HL-60/S4 treated with retinoic acid at 250 ng/mL for 4 days and 3 days (cell line): Measurements from ENCODE around the gene SLC39A11.

Experiments used
- in situ Hi-C: fragments of 300-500 bp; cut with MboI; formaldehyde crosslinking; loops from 2 replicates; pipeline ENCODE4 v1.7.0; 2022; ENCODE audit warnings: low sequenced_read_pairs

The SLC39A11 gene

DNA sequence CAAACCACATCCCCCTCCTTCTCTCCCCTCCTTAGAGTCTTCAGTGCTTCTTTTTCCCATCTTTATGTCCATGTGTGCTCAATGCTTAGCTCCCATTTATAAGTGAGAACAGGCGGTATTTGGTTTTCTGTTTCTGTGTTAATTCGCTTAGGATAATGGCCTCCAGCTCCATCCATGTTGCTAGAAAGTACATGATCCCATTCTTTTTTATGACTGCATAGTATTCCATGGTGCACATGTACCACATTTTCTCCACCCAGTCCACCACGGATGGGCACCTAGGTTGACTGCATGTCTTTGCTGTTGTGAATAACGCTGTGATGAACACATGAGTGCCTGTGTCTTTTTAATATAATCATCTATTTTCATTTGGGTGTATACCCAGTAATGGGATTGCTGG, 44.3 kb downstream of the SLC39A11 start:
- in situ Hi-C loops = no loop called here

DNA sequence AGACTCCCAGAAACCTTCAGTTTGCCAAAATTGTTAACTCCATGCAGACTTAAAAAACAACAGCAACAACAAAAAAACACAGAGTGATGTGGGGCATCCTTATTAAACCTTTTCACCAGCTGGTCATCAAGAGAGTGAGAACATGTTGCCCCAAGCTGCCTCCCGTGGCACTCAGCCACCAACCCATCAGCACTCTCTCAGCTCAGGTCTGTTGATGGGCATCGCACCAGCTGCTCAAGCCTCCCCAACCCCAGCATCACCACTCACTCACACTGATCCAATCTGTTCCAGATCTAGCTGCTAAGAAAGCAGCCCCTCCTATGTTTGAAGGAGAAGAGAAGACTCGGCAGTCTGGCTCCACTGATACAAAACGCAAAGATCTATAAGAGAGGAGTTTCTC, 46.8 kb downstream of the SLC39A11 start:
- in situ Hi-C loops = no loop called here

DNA sequence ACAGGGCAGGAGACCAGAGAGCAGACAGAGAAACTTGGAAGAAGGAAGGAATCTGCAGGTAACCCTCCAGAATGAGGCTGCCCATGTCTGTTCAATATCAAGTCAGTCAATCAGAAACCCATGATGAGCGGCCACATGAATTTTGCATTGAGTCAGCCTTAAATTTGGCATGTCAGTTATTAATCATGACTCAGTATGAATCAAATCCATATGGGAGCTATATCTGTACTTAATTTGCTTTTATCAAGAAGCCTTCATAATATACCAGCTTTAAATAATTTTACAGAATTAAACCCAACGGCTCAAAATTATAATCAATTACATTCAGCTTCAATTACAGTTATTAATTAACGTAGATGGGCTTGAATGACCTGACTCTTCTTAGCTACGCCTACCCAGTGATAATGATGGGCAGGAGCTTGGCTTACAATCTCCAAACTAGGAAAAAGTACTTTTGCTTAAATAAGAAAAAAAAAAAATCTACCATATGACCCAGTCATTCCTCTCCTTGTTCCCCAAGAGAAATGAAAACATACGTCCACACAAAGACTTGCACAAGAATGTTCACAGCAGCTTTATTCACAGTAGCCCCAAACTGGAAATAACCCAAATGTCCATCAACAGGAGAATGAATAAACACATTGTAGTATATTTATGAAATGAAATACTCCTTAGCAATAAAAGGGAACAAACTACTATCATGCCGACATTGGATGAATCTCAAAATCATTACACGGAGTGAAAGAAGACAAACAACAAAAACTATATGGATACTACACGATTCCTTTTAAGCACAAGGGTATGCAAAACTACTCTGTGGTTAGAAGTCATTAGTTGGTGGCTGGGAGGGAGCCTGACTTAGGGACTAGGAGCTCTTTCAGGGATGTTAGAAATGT, 48.6 kb downstream of the SLC39A11 start:
- in situ Hi-C loops = no loop called here

DNA sequence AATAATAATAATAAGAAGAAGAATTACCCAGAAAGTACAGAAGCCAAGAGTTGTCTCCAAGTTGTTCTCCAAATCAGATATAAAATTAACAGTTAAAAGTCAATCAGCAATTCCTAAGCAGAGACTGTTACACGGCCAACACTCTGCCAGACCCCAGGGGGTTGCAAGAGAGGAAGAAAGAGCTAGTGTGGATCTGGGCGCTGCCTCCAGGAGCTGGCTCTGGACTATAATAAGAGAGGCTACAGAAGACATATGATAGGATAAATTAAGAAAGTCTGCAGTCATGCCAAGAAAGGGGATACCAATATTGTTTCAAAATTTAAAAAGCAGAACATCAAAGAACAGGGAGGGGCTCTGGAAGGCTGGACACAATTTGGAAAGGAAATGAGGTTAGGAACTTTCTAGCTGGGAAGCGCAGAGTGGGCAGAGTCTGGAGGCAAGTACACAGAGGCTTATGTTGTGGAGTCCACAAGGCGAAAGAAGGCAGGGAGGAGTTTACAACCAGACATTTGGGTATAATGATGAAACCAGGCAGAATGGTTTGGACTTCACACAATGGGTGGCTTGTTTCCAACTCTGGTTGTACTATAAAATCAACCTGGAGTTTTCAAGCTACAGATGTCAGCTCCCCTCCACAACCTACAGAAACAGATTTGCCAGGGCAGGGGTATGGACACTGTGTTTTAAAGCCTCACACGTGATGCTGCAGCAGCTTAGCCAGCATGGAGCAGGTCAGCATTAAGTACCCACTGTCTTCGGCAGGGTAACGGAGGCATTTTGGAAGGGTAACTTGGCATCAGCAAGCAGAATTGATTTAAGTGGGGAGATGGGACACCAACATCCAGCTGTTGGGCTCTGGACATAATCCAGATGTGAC, 49.4 kb downstream of the SLC39A11 start:
- in situ Hi-C loops = no loop called here

DNA sequence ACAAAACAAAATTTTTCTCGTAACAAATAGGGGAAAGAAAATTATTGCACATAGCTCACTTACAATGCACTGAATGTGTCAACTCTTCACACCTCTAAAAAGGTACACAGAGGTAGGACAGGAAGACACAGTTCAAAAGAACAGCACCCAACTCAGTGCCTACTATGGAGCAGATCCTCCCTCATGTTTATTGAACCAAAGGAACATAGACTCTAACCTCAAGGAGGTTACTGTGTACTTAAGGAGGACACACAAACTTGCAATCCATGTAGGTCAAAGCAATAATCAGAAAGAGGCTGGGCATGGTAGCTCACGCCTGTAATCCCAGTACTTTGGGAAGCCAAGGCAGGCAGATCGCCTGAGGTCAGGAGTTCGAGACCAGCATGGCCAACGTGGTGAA, 50.3 kb downstream of the SLC39A11 start:
- in situ Hi-C loops = no loop called here

DNA sequence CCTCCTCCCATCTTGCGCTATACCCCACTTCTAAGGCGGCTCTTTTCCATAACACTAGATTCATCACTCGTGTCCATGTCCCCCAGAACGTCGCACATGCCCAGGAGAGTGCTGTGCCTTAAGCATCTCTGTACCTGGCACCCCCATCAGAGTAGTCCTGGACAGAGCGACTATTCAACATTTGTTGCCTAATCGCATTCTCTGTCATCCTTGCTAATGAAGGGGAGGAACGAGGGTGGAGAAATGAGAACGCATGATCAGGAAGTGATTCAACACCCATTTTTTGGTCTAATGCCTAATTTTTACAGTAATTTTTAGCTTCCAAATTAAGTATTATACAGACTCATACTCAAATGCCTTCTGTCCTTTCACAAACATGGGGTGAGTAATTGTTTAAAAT, 53.2 kb downstream of the SLC39A11 start:
- in situ Hi-C loops = no loop called here

DNA sequence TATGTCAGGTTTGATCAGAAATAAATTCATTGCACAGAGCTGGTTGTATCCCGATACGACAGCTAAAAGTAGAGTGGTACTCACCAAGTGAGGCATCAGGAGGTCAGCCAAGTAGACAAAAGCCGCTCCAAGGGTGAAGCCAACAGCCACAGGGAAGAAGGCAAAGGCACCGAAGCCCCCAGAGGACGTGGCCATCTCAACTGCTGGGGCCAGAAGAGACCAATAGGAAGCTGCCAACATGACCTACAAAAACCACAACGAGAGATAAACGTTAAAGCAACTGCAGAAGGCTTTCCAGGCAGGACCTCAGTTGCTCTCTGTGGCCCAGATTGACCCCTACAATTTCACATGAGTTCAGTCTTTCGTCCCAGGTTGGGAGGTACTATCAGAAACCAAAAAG, 61.0 kb downstream of the SLC39A11 start:
- in situ Hi-C loops = no loop called here

DNA sequence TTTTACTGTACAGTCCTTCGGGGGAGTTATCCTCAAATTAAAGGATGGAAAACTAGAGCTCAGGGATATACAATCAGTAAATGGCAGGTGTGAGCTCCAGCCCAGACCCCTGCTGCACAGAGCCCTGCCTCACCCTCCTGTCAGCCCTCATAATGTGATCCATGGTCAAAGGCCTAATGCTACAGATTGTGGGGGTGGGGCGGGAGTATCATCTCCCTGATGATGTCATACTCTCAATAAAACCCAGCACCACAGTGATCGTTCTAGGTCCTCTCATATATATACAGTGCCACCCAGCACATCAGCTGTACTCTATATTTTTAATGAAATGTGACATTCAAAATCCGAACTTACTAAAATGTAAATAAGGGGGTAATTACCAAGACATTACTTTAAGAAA, 61.5 kb downstream of the SLC39A11 start:
- in situ Hi-C loops = no loop called here

DNA sequence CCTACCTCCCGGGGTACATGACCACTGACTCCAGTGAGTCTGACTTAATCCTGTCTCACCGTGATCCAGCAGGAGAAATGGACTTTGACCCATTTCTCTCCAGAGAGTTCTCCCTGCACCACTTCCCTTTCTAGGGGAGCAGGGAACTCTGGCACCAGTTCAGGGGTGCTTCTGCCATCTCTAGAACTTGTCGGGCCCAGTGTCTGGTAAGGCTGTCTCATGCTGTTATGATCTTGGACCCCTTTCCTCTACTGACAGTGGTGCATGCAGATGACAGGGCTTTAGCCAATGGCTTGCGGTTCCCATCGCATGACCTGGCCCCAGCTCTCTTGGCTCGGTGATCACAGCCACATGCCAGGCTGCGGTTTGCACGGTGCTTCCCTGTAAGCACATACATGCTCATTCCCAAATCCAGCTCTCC, 62.0 kb downstream of the SLC39A11 start:
- in situ Hi-C loops = no loop called here

DNA sequence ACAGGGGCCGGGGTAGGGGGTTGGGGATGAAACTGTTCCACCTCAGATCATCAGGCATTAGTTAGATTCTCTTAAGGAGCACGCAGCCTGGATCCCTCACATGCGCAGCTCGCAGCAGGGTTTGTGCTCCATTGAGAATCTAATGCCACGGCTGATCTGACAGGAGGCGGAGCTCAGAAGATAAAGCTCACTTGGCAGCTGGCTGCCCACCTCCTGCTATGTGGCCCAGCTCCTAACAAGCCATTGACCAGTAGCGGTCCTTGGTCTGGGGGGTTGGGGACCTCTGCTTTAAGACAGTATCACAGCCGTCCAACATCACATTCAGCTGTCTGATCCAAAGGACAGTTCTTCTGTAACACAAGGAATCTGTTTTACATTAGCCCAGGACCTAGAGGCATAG, 62.5 kb downstream of the SLC39A11 start:
- in situ Hi-C loops = no loop called here

DNA sequence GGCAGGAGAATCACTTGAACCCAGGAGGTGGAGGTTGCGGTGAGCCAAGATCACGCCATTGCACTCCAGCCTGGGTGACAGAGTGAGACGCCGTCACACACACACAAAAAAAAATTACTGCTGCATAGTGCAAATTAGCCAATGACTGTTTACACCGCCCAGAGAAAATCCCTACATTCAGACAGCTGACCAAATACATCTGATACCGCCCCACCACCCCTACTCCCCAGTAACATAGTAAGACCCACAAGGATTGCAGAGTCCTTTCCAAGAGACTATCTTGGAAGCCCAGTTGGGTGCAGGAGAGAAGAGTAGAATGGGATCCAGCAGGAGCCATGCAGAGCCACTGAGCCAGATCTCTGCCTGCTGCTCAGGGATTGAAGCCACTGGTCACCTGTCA, 63.5 kb downstream of the SLC39A11 start:
- in situ Hi-C loops = no loop called here

DNA sequence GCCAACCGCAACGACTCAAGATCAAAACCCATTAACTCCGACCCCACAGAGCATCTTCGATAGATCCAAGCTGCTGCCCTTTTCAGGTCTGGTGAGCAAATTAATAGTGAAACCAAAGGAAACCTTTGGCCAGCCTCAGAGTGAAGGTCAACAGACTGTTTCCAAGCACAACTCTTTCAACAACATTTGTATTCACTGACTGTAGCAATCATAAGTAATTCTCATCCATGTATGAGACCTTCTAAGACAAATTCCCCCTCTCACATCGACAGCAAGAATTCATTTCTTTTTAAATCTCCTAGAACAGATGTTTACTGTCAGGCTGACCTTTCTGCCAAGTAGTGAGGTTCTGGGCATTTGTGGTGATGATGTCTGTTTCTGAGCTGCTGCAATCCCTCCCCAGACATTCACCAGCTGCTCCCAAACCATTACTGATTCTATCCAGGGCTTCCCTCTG, 64.2 kb downstream of the SLC39A11 start:
- in situ Hi-C loops = no loop called here

DNA sequence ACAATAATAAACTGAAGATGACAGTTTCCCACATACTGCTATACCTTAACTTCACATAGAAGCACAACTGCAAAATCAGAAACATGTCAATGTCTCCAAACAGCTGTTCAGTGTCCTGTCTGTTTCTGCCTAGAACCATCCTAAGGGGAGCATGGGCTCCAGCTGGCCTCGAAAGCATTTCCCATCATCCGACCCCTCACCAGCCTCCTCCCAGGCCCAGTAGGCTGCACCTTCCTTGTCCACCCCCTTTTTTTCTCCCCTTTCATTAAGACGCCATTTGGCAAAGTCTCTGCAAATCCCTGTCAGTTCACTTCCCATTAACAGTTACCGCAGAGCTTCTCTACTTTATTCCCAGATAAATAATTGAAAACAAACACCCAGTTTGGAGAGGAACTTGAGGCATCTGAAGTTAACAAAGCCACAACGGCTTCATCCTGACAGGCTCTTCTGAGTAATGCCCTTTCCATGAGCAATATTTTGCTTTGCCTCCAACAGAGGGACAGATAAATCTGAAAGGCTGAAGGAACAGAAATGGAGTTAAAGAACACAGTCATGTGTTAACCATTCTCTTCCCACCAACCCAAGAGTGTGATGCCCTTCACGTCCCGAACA, 65.3 kb downstream of the SLC39A11 start:
- in situ Hi-C loops = no loop called here

DNA sequence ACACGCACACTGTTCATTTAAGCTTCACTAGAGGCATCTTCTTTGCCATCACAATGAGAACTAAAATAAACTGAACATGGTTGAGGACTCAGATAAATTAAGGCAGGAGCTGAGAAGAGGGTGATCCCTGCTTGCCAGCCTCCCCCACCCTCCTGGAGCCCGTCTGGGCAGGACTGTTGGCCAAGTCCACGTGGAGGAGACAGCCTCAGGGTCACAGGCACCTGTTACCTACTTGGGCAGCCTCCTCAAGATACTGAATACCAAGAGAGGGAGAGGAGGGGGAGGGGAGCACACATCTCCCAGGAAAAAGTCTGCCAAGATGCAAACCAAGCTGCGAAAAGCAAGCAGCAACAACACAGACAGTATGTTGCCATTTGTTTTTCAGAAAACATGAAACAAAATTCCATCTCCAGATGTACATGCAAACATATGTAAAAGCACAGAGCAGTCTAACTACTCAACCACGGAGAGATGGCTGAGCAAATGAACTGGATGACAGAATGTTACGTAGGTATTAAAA, 67.4 kb downstream of the SLC39A11 start:
- in situ Hi-C loops = no loop called here

DNA sequence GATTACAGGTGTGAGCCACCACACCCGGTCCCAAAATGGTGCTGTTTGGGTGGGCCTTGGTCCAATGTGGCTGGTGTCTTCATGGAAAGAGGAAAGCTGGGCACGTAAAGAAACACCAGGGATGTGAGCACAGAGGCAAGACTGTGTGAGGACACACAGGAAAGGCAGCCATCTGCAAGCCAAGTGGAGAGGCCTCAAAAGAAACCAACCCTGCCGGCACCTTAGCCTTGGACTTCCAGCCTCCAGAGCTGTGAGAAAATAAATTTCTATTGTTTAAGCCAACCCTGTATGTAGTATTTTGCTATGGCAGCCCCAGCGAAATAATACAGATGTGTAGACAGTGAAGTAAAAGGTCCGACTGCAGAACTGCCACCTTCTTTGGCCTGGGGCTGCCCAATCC, 68.7 kb downstream of the SLC39A11 start:
- in situ Hi-C loops = no loop called here

DNA sequence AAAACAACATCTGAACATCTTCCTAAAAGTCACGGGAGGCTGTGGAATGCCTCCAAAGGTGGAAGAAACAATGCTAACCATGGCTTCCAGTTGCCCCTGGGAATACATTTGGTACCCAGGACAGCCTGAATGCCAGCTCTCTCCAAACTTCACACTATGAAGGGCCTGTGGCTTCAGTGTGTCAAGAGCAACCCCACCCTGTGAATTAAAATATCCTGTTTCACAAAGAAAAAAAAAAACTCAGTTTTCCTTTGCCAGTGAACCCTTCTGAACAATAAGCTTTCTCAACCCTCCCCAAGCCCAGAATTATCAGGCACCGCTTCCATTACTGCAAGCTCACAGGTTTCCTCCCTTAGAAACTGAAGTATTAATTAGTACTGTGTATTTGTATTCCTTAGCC, 69.8 kb downstream of the SLC39A11 start:
- in situ Hi-C loops = no loop called here

DNA sequence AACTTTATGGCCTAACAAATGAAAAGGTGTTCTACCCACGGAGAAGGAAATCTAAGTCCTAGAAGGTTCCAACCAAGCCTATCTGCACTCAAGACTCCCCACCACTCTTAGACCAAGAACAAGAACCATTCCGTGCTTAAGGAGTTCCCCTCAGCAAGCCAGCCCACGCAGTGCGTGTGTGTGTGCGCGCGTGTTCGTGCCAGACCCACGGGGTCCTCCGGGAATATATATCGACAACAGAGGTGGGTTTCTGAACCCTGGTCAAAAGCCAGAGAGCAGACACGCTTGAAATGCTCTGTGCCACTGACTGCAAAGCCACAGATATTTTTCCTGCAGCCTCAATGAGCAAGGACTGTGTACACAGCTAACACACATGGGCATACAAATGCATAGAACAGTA, 70.7 kb downstream of the SLC39A11 start:
- in situ Hi-C loops = no loop called here

DNA sequence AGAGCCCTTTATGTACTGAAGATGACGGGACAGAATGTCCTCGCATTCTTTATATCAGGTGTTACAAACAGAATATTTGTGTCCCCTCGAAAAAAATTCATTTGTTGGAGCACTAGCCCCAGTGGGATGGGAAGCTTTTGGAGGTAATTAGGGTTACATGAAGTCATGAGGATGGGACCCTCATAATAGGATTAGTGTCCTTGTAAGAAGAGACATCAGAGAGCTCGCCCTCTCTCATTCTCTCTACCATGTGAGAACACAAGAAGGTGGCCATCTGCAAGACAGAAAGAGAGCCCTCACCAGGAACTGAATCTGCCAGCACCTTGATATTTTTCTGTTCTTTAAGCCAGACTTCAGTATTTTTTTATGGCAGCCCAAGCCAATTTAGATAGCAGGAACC, 72.4 kb downstream of the SLC39A11 start:
- in situ Hi-C loops = no loop called here

DNA sequence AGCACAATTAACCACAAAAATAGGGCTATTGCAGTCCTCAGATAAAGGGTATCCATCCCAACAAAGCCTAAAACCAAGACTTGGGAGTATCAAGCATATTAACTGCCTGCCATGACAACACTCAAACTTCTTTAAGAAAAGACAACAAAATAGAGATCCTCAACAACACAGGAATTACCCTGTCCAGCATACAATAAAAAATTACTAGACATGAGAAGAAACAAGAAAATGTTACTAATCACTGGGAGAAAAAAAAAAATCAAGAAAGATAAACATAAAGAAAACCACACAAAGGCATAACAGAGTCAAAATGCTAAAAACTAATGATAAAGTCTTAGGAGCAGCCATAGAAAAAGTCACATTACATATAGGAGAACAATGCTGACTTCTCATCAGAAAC, 73.9 kb downstream of the SLC39A11 start:
- in situ Hi-C loops = no loop called here

DNA sequence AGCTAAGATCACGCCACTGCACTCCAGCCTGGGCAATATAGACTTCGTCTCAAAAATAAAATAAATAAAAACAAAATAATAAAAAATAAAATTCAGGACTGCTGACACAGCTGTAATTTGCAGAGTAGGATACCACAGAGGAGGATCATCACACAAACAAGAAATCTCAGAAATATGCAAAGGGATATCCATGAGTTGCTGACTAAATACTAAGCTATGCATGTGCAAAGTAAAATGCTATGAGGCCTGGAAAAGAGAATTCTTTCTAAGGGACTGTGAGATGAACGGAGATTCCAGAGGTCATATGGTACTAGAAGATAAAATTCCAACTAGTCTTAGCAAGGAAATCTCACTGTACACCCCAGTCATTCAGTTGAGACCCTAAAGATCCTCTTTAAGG, 74.8 kb downstream of the SLC39A11 start:
- in situ Hi-C loops = no loop called here

DNA sequence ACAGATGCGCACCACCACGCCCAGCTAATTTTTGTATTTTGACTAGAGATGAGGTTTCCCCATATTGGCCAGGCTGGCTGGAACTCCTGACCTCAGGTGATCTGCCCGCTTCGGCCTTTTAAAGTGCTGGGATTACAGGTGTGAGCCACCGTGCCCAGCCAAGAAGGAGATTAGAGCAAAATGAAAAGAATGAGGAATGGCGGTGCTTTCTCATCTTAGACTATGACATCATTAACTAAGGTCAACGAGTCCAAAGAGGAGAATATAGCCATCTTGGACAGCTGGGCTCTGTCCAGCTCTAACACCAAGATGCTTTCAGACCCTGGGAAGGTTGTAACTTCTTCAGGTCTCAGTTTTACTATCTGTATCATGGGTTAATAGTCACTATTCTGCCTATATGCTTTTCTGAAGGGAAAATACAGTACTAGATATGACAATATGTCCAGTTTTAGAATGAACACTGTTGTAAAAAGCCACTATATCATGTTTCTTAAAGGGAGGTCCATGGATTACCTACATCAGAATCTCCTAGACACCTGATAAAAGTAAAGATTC, 76.7 kb downstream of the SLC39A11 start:
- in situ Hi-C loops = no loop called here
